HCT116 (cell line): ENCODE measurements around the gene TMEM125. TPM values are rescaled to one million over a fixed set of nuclear protein-coding genes. Genes with fewer than 3 reads are reported as not detected.

ENCODE experiments used
- ATAC-seq: fragments of 200-7000 bp; cut with Tn5 transposase; 2 replicates; pipeline ENCODE4 v1.9.1; 2020; ENCODE audit warnings: mild to moderate bottlenecking, moderate library complexity
- BruUV-seq: library from RNA; stranded (reverse); fragments of 400-500 nt; replicated peaks from 2 replicates; lab custom pipeline; 2021; lab: Mats Ljungman, UMichigan
- CTCF ChIA-PET: fragments of 300-600 bp; sonication (Branson Sonifier 250); formaldehyde crosslinking; loops from one replicate; lab custom pipeline; 2021; ENCODE audit warnings: antibody characterized with exemption; lab: Charles Lee
- POLR2A ChIA-PET: fragments of 300-600, 350-600 bp; sonication (Branson Sonifier 250); formaldehyde crosslinking; loops from one replicate; lab custom pipeline; 2021; ENCODE audit warnings: antibody characterized with exemption; lab: Charles Lee
- RAD21 ChIA-PET, 2 experiments: fragments of 300-600 bp; sonication (Branson Sonifier 250); formaldehyde crosslinking; loops; one replicate each; lab custom pipeline; 2023; ENCODE audit warnings: low total read pairs in 2 of 2; ENCODE audit not compliant: uncharacterized antibody in 2 of 2, unreplicated experiment in 2 of 2, low non-redundant PET in 1 of 2; lab: Charles Lee
- DNase-seq: peaks from one replicate; pipeline ENCODE4 v3.0.0-alpha.2; 2010; ENCODE audit warnings: low read depth, low spot score
- H2AFZ ChIP-seq: fragments of 200-600 bp; shearing (Covaris generic), sonication (generic); 2 replicates; pipeline ENCODE4 v1.6.1; 2017; ENCODE audit warnings: low read depth, mixed run types, mixed read lengths, antibody characterized with exemption, low read length; ENCODE audit not compliant: poor library complexity, severe bottlenecking
- H3K27ac ChIP-seq: 2 replicates; pipeline ENCODE4 v1.5.1; 2012; ENCODE audit warnings: low read depth, low read length
- H3K27me3 ChIP-seq: fragments of 200-600 bp; sonication (generic); 2 replicates; pipeline ENCODE4 v1.6.1; 2016; ENCODE audit warnings: mixed run types, low read length, mixed read lengths; ENCODE audit not compliant: insufficient read depth
- H3K36me3 ChIP-seq, 2 experiments: fragments of 200-500 bp in 1 of 2; fragments of 200-600 bp in 1 of 2; sonication (Bioruptor generic) in 1 of 2; sonication (generic) in 1 of 2; 2 replicates each; pipeline versions ENCODE4 v1.5.1 to v1.6.1; 2014 to 2016; ENCODE audit warnings: low read length in 2 of 2, inconsistent platforms in 1 of 2, mixed read lengths in 1 of 2, mixed run types in 1 of 2; ENCODE audit not compliant: insufficient read depth in 2 of 2, control insufficient read depth in 1 of 2
- H3K4me1 ChIP-seq, 2 experiments: fragments of 200-600 bp in 1 of 2; sonication (generic) in 1 of 2; 2 replicates each; pipeline versions ENCODE4 v1.5.1 to v1.6.1; 2012 to 2017; ENCODE audit warnings: low read length in 2 of 2, inconsistent platforms in 1 of 2, mild to moderate bottlenecking in 1 of 2, mixed read lengths in 1 of 2, mixed run types in 1 of 2, moderate library complexity in 1 of 2; ENCODE audit not compliant: insufficient read depth in 2 of 2, control insufficient read depth in 1 of 2
- H3K4me2 ChIP-seq: fragments of 200-600 bp; sonication (generic); 2 replicates; pipeline ENCODE4 v1.6.1; 2017; ENCODE audit warnings: mixed run types, low read length, mixed read lengths
- H3K4me3 ChIP-seq, 2 experiments: fragments of 200-600 bp in 1 of 2; sonication (generic) in 1 of 2; replicated peaks in 1 of 2; 2 replicates each; pipeline ENCODE4 v1.5.1; 2011 to 2016; ENCODE audit warnings: low read length in 2 of 2, control low read depth in 1 of 2, low read depth in 1 of 2, mild to moderate bottlenecking in 1 of 2, mixed read lengths in 1 of 2, mixed run types in 1 of 2
- H3K79me2 ChIP-seq: fragments of 200-600 bp; sonication (generic); 2 replicates; pipeline ENCODE4 v1.6.1; 2017; ENCODE audit warnings: mild to moderate bottlenecking, mixed run types, low read length, moderate library complexity, mixed read lengths; ENCODE audit not compliant: insufficient read depth
- H3K9ac ChIP-seq: fragments of 200-600 bp; sonication (generic); 2 replicates; pipeline ENCODE4 v1.6.1; 2016; ENCODE audit warnings: low read length, mixed read lengths
- H3K9me2 ChIP-seq: fragments of 200-600 bp; sonication (generic), shearing (Covaris generic); 2 replicates; pipeline ENCODE4 v1.6.1; 2017; ENCODE audit warnings: mixed run types, mild to moderate bottlenecking, moderate library complexity; ENCODE audit not compliant: insufficient read depth
- H3K9me3 ChIP-seq, 2 experiments: fragments of 200-500 bp in 1 of 2; fragments of 200-600 bp in 1 of 2; sonication (Bioruptor generic) in 1 of 2; sonication (generic) in 1 of 2; 2 replicates each; pipeline ENCODE4 v1.6.1; 2014 to 2017; ENCODE audit warnings: low read length in 2 of 2, mixed read lengths in 2 of 2, inconsistent platforms in 1 of 2, low read depth in 1 of 2, mild to moderate bottlenecking in 1 of 2, mixed run types in 1 of 2, moderate library complexity in 1 of 2; ENCODE audit not compliant: control insufficient read depth in 1 of 2, insufficient read depth in 1 of 2
- H4K20me1 ChIP-seq: fragments of 200-600 bp; sonication (generic), shearing (Covaris generic); 2 replicates; pipeline ENCODE4 v1.6.1; 2017; ENCODE audit warnings: mixed run types, mild to moderate bottlenecking, moderate library complexity; ENCODE audit not compliant: insufficient read depth
- EZH2phosphoT487 ChIP-seq: fragments of 200-600 bp; IDR thresholded peaks from 2 replicates; pipeline ENCODE4 v1.6.1; 2018; ENCODE audit warnings: antibody characterized with exemption, borderline replicate concordance
- YY1 ChIP-seq: IDR thresholded peaks from 2 replicates; pipeline ENCODE4 v1.6.1; 2011; ENCODE audit warnings: low read length, low read depth, moderate library complexity, mild to moderate bottlenecking; ENCODE audit not compliant: insufficient replicate concordance; ENCODE audit errors: extremely low read depth
- ZNF274 ChIP-seq: fragments of 200-500 bp; sonication (Bioruptor generic); IDR thresholded peaks from 2 replicates; pipeline ENCODE4 v1.6.1; 2014; ENCODE audit warnings: mild to moderate bottlenecking, low read depth, low read length, inconsistent platforms
- intact Hi-C: fragments of 100-400 bp; cut with micrococcal nuclease; formaldehyde crosslinking; loops from 2 replicates; pipeline ENCODE4 v1.10.0; 2022
- total RNA-seq: library from RNA; stranded (reverse); gene quantifications from one replicate; pipeline ENCODE4 v1.2.1, GENCODE V29; 2021; ENCODE audit not compliant: unreplicated experiment

Gene TMEM125
- total RNA-seq, 1 experiment from 2014 or later = 13.9 TPM

GRCh38 chr1:43221797-43222196 is 48.0 kb upstream of the TMEM125 start:
- BruUV-seq = no TSS peak
- ATAC-seq = no peak

GRCh38 chr1:43222879-43223278 is 46.9 kb upstream of the TMEM125 start:
- Histone ChIP-seq H3K4me2 (no peak overlapping the region), H3K27me3 (no peaks in the 10 kb centered on the region), H4K20me1 (no peaks in the 10 kb centered on the region), H3K36me3 (no peaks in the 10 kb centered on the region), H3K9me3 (no peaks in the 10 kb centered on the region), H3K79me2 (no peaks in the 10 kb centered on the region), H3K4me1 (peaks cover 0 to 15% of the 10 kb centered on the region in 2 experiments; a peak in 2 of 4 replicates), H3K9ac (no peak overlapping the region), H3K27ac (no peak overlapping the region), H3K9me2 (no peaks in the 10 kb centered on the region), H2AFZ (no peak overlapping the region), H3K4me3 (no peak overlapping the region)
- intact Hi-C loops = loop anchor here (10.0 kb wide), 2 partner anchors 302 to 812 kb away; partner anchors contain the start of gene SLC6A9
- no peak for TF ChIP-seq EZH2phosphoT487
- TF ChIP-seq ZNF274 = no peak
- RAD21 ChIA-PET = no interaction called here
- BruUV-seq = no TSS peak
- CTCF ChIA-PET = interaction anchor here (0.5 to 0.8 kb wide), 2 partner anchors 192 to 256 kb away, joined by 3 read pairs; no protein-coding TSS in a partner anchor
- POLR2A ChIA-PET = no interaction called here
- ATAC-seq = no peak
- no peak for DNase-seq

More at GRCh38 chr1:43221797-43222196, 48.0 kb upstream of the TMEM125 start:
- intact Hi-C loops = loop anchor here (10.0 kb wide), 2 partner anchors 303 to 813 kb away; partner anchors contain the start of gene SLC6A9
- Histone ChIP-seq H3K27ac (no peak overlapping the region), H3K9me3 (no peaks in the 10 kb centered on the region), H3K4me2 (no peak overlapping the region), H3K4me3 (no peak overlapping the region), H3K36me3 (no peaks in the 10 kb centered on the region), H4K20me1 (no peaks in the 10 kb centered on the region), H2AFZ (no peak overlapping the region), H3K79me2 (no peaks in the 10 kb centered on the region), H3K4me1 (peaks cover 0 to 7% of the 10 kb centered on the region in 2 experiments; a peak in 1 of 4 replicates), H3K27me3 (no peaks in the 10 kb centered on the region), H3K9me2 (no peaks in the 10 kb centered on the region), H3K9ac (no peak overlapping the region)
- POLR2A ChIA-PET = no interaction called here
- CTCF ChIA-PET = no interaction called here
- RAD21 ChIA-PET = no interaction called here
- TF ChIP-seq YY1 = no peak
- no peak for DNase-seq
